ENCODE data around the gene CREBBP. TPM values are rescaled to one million over a fixed set of nuclear protein-coding genes. Genes with fewer than 3 reads are reported as not detected.

Gene CREBBP
- total and polyA plus RNA-seq, 7 donors = 5.4 to 85.3 (median 39.5) TPM

DNA sequence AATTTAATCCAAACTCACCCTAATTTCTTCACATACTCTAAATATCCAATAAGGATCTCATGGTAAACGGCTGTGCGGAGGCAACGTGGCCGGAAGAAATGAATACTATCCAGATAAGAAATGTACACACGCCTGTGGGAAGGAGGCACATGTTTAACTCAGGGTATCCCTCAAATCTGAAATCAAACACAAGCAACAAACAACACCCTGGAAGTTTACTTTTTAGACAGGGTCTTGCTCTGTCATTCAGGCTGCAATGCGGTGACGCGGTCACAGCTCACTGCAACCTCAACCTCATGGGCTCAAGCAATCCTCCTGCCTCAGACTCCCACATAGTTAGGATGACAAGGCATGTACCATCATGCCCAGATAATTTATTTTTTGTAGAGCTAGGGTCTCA, 142.0 kb downstream of the CREBBP start:
- no peaks in the 10 kb centered on the region for H3K27me3 ChIP-seq
- H3K4me1 ChIP-seq = no peaks in the 10 kb centered on the region
- no peak overlapping the region for H3K27ac ChIP-seq
- H3K9me3 ChIP-seq = no peaks in the 10 kb centered on the region
- WGBS, 2 donors = 96 to 98% methylated on average over 8 of the region's 8 CpGs
- TF ChIP-seq, protein P1, sequence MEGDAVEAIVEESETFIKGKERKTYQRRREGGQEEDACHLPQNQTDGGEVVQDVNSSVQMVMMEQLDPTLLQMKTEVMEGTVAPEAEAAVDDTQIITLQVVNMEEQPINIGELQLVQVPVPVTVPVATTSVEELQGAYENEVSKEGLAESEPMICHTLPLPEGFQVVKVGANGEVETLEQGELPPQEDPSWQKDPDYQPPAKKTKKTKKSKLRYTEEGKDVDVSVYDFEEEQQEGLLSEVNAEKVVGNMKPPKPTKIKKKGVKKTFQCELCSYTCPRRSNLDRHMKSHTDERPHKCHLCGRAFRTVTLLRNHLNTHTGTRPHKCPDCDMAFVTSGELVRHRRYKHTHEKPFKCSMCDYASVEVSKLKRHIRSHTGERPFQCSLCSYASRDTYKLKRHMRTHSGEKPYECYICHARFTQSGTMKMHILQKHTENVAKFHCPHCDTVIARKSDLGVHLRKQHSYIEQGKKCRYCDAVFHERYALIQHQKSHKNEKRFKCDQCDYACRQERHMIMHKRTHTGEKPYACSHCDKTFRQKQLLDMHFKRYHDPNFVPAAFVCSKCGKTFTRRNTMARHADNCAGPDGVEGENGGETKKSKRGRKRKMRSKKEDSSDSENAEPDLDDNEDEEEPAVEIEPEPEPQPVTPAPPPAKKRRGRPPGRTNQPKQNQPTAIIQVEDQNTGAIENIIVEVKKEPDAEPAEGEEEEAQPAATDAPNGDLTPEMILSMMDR (IDR thresholded peaks at IDR 0.05) = no peak
- no peak for TF ChIP-seq POLR2AphosphoS5 (IDR thresholded peaks at IDR 0.05)
- no peak for TF ChIP-seq POLR2A (IDR thresholded peaks at IDR 0.05)
- TF ChIP-seq EP300 (IDR thresholded peaks at IDR 0.05) = no peak
- H3K36me3 ChIP-seq = peaks cover 57 to 100% (median 84%) of the 10 kb centered on the region in 4 donors
- H3K4me3 ChIP-seq = no peak overlapping the region
- intact Hi-C loops (cut with DNase I) = no loop called here
- peak; percentile 15 for DNase-seq

DNA sequence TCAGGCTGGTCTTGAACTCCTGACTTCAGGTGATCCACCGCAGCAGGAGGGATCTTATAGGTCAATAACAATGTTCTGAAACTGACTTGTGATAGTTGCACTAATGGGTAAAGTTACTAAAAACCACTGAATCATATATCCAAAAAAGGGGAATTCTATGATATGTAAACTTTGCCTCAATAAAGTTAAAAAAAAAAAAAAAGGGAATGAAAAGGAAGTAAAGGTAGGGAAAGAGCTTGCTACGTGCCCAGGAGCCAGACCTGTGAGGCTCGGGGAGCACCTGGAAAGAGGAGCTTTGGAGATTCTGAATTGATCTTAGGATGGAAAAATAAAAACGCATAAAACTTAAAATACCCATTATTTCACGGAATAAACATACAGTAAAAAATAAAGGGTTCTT, 142.4 kb downstream of the CREBBP start:
- no peak overlapping the region for H3K4me3 ChIP-seq
- no peak overlapping the region for H3K27ac ChIP-seq
- peaks cover 53 to 100% (median 82%) of the 10 kb centered on the region in 4 donors for H3K36me3 ChIP-seq
- no peak for TF ChIP-seq POLR2AphosphoS5 (IDR thresholded peaks at IDR 0.05)
- no peak for TF ChIP-seq POLR2A (IDR thresholded peaks at IDR 0.05)
- TF ChIP-seq, protein P1 (IDR thresholded peaks at IDR 0.05) = no peak
- TF ChIP-seq EP300 (IDR thresholded peaks at IDR 0.05) = no peak
- peak; percentile 14 for DNase-seq
- H3K4me1 ChIP-seq = no peaks in the 10 kb centered on the region
- intact Hi-C loops (cut with DNase I) = no loop called here
- 92 to 94% methylated on average over 5 of the region's 5 CpGs for WGBS, 2 donors
- no peaks in the 10 kb centered on the region for H3K27me3 ChIP-seq
- H3K9me3 ChIP-seq = no peaks in the 10 kb centered on the region

DNA sequence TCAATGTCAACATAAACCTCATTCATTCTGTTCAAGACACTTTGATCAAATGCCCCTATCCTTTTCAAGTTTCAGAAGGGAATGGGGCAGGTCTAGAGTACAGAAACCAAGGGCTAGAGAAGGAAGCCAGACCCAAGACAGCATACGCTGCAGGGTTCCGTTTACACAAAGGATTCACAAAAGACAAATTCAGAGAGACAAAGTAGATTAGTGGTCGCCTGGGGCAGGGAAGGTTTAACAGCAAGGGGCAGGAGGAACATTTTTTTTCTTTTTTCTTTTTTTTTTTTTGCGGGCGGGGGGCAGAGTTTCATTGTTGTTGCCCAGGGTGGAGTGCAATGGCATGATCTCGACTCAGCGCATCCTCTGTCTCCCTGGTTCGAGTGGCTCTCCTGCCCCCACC, 143.3 kb downstream of the CREBBP start:
- H3K36me3 ChIP-seq = peaks cover 48 to 97% (median 75%) of the 10 kb centered on the region in 4 donors
- no peaks in the 10 kb centered on the region for H3K9me3 ChIP-seq

DNA sequence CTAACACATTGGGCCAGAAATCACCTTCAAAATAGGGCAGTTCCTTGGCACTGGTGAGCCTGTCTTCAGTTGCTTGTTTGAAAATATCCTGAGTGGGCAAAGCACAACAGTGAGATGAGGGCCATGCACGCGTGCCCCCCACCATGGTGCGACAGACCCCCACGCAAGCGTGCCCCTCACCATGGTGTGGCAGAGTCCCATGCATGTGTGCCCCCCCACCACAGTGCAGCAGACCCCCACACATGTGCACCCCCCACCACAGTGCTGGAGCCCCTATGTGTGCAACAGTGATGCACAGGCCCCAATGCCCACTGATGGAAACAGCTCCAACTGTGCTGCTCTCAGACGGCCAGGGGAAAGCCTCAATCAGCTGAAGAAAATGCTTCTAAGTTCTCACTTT, 144.4 kb downstream of the CREBBP start:
- H3K9me3 ChIP-seq = no peaks in the 10 kb centered on the region
- WGBS, 2 donors = 96 to 98% methylated on average over 6 of the region's 6 CpGs
- intact Hi-C loops (cut with DNase I) = no loop called here
- H3K4me1 ChIP-seq = no peaks in the 10 kb centered on the region
- no peaks in the 10 kb centered on the region for H3K27me3 ChIP-seq
- TF ChIP-seq, protein P1 (IDR thresholded peaks at IDR 0.05) = no peak
- H3K36me3 ChIP-seq = peaks cover 47 to 97% (median 79%) of the 10 kb centered on the region in 4 donors
- H3K4me3 ChIP-seq = no peak overlapping the region
- no peak overlapping the region for H3K27ac ChIP-seq
- DNase-seq = peak; percentile 25

More for the DNA sequence above, 143.3 kb downstream of the CREBBP start:
- intact Hi-C loops (cut with DNase I) = no loop called here
- H3K27ac ChIP-seq = no peak overlapping the region
- TF ChIP-seq EP300 (IDR thresholded peaks at IDR 0.05) = no peak
- TF ChIP-seq POLR2A (IDR thresholded peaks at IDR 0.05) = no peak
- TF ChIP-seq, protein P1 (IDR thresholded peaks at IDR 0.05) = no peak
- no peak for TF ChIP-seq POLR2AphosphoS5 (IDR thresholded peaks at IDR 0.05)
- H3K27me3 ChIP-seq = no peaks in the 10 kb centered on the region
- H3K4me1 ChIP-seq = no peaks in the 10 kb centered on the region
- DNase-seq = peak; percentile 20
- 92 to 93% methylated on average over 8 of the region's 8 CpGs for WGBS, 2 donors
- no peak overlapping the region for H3K4me3 ChIP-seq

DNA sequence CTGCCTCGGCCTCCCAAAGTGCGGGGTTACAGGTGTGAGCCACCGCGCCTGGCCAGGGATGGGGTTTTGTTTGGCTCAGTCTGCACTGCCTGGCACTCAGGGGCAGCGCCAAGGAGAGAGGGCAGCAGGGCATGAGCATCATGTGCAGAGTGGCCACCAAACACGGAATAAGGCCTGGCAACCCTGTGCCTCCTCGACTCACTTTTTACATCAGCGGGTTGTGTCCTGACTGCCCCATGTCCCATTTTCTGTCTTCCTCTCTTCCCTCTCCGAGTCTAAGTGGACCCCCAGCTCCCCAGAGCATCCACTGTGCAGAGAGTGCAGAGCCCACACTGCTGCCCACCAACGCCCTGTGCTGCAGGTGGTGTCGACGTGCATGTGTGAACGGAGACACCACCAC, 145.0 kb downstream of the CREBBP start:
- DNase-seq = peak; percentile 48
- intact Hi-C loops (cut with DNase I) = no loop called here
- H3K4me3 ChIP-seq = no peak overlapping the region
- no peaks in the 10 kb centered on the region for H3K4me1 ChIP-seq
- H3K27me3 ChIP-seq = no peaks in the 10 kb centered on the region
- no peak overlapping the region for H3K27ac ChIP-seq
- TF ChIP-seq, protein P1 (IDR thresholded peaks at IDR 0.05) = no peak
- no peak for TF ChIP-seq POLR2A (IDR thresholded peaks at IDR 0.05)
- no peak for TF ChIP-seq POLR2AphosphoS5 (IDR thresholded peaks at IDR 0.05)
- TF ChIP-seq EP300 (IDR thresholded peaks at IDR 0.05) = no peak
- 97% methylated on average over 13 of the region's 13 CpGs for WGBS, 2 donors
- peaks cover 45 to 97% (median 80%) of the 10 kb centered on the region in 4 donors for H3K36me3 ChIP-seq
- H3K9me3 ChIP-seq = no peaks in the 10 kb centered on the region
